Erythroblast (primary cell): ENCODE data around the gene AUTS2.

Experiments used
- GATA1 ChIP-seq: IDR thresholded peaks from 2 replicates; pipeline ENCODE4 v1.6.1; 2011; ENCODE audit warnings: low read depth, mild to moderate bottlenecking, control low read depth, low read length, moderate library complexity
- POLR2A ChIP-seq: IDR thresholded peaks from 2 replicates; pipeline ENCODE4 v1.6.1; 2011; ENCODE audit warnings: mild to moderate bottlenecking, low read length

- no peak for TF ChIP-seq POLR2A
- no peak for TF ChIP-seq GATA1
Observed at GRCh38 chr7:69844264-69844868, 246.1 kb downstream of the AUTS2 start.
